H1 (cell line): Measurements from ENCODE around the gene STX16. TPM values are rescaled to one million over a fixed set of nuclear protein-coding genes. Genes with fewer than 3 reads are reported as not detected.

Experiments used
- polyA plus RNA-seq, 7 experiments: library from polyadenylated mRNA; depleted of rRNA in 3 of 7; stranded (reverse) in 5 of 7; unstranded in 2 of 7; fragments of >200 nt in 5 of 7; fragments of 200-250 nt in 2 of 7; gene quantifications; 1 replicate in 5 of 7; 2 replicates in 1 of 7; 4 replicates in 1 of 7; pipeline versions ENCODE4 v1.2.1 to v1.2.3, GENCODE V29; 2011 to 2013; ENCODE audit warnings: missing spikeins in 2 of 7, mixed read lengths in 2 of 7
- total RNA-seq: library from RNA; stranded (reverse); fragmentation: NEBNext Ultra II Directional; extraction: Animal tissue kit (Norgen Biotek cat#: 25700); gene quantifications from 2 replicates; pipeline ENCODE4 v1.2.1, GENCODE V29; 2021
- TF ChIP-seq, protein P1 (sequence below): fragments of 300-600 bp; sonication (generic); IDR thresholded peaks from 2 replicates; pipeline ENCODE4 v1.7.1; 2012; ENCODE audit warnings: low read length, moderate library complexity, mild to moderate bottlenecking, inconsistent platforms; ENCODE audit not compliant: insufficient replicate concordance

Gene STX16
- total and polyA plus RNA-seq, 2 of the 8 experiments (the other 6 are each of a cell fraction or from before 2014, with no cell fraction given): 45.2 to 61.6 TPM

DNA sequence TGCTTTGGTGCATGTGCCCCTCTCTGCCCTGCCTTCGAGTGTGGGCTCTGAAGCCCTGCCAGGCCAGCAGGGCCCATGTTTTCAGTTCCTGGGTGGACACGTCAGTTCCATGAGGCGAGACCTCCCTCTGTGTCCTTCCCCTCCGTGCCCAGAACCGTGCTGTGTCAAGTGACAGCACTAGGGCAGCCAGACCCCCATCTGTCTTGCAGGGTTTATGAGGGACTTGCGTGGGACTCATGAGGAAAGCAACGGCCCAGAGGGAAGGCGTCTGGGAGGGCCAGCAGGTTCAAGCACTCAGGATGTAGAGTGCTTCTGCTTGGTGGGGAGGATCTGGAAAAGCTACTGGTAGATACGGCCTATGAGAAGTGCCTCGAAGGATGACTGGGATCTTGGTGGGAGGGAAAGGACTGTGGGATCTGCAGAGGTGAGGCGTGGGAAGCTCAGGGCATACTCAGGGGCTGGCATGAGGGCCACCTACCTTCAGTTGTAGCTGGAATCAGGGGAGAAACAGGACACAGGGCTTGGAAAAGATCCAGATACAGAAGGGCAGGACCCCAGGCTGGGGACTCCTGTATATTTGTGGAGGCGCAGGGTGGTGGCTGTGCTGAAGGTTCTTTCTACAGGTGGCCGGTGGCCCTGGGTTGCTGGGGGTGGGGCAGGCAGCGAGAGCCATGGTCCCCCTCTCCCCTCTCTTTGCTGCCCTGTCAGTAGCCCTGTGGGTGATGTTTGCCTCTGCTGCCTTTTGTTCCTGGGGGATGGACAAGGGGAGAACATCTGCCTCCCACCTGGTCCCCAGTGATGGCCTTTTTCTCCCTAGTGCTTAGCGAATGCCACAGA is 47.0 kb downstream of the STX16 start (continued):
- TF ChIP-seq, protein P1, sequence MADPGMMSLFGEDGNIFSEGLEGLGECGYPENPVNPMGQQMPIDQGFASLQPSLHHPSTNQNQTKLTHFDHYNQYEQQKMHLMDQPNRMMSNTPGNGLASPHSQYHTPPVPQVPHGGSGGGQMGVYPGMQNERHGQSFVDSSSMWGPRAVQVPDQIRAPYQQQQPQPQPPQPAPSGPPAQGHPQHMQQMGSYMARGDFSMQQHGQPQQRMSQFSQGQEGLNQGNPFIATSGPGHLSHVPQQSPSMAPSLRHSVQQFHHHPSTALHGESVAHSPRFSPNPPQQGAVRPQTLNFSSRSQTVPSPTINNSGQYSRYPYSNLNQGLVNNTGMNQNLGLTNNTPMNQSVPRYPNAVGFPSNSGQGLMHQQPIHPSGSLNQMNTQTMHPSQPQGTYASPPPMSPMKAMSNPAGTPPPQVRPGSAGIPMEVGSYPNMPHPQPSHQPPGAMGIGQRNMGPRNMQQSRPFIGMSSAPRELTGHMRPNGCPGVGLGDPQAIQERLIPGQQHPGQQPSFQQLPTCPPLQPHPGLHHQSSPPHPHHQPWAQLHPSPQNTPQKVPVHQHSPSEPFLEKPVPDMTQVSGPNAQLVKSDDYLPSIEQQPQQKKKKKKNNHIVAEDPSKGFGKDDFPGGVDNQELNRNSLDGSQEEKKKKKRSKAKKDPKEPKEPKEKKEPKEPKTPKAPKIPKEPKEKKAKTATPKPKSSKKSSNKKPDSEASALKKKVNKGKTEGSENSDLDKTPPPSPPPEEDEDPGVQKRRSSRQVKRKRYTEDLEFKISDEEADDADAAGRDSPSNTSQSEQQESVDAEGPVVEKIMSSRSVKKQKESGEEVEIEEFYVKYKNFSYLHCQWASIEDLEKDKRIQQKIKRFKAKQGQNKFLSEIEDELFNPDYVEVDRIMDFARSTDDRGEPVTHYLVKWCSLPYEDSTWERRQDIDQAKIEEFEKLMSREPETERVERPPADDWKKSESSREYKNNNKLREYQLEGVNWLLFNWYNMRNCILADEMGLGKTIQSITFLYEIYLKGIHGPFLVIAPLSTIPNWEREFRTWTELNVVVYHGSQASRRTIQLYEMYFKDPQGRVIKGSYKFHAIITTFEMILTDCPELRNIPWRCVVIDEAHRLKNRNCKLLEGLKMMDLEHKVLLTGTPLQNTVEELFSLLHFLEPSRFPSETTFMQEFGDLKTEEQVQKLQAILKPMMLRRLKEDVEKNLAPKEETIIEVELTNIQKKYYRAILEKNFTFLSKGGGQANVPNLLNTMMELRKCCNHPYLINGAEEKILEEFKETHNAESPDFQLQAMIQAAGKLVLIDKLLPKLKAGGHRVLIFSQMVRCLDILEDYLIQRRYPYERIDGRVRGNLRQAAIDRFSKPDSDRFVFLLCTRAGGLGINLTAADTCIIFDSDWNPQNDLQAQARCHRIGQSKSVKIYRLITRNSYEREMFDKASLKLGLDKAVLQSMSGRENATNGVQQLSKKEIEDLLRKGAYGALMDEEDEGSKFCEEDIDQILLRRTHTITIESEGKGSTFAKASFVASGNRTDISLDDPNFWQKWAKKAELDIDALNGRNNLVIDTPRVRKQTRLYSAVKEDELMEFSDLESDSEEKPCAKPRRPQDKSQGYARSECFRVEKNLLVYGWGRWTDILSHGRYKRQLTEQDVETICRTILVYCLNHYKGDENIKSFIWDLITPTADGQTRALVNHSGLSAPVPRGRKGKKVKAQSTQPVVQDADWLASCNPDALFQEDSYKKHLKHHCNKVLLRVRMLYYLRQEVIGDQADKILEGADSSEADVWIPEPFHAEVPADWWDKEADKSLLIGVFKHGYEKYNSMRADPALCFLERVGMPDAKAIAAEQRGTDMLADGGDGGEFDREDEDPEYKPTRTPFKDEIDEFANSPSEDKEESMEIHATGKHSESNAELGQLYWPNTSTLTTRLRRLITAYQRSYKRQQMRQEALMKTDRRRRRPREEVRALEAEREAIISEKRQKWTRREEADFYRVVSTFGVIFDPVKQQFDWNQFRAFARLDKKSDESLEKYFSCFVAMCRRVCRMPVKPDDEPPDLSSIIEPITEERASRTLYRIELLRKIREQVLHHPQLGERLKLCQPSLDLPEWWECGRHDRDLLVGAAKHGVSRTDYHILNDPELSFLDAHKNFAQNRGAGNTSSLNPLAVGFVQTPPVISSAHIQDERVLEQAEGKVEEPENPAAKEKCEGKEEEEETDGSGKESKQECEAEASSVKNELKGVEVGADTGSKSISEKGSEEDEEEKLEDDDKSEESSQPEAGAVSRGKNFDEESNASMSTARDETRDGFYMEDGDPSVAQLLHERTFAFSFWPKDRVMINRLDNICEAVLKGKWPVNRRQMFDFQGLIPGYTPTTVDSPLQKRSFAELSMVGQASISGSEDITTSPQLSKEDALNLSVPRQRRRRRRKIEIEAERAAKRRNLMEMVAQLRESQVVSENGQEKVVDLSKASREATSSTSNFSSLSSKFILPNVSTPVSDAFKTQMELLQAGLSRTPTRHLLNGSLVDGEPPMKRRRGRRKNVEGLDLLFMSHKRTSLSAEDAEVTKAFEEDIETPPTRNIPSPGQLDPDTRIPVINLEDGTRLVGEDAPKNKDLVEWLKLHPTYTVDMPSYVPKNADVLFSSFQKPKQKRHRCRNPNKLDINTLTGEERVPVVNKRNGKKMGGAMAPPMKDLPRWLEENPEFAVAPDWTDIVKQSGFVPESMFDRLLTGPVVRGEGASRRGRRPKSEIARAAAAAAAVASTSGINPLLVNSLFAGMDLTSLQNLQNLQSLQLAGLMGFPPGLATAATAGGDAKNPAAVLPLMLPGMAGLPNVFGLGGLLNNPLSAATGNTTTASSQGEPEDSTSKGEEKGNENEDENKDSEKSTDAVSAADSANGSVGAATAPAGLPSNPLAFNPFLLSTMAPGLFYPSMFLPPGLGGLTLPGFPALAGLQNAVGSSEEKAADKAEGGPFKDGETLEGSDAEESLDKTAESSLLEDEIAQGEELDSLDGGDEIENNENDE: no peak
